GM19468 (cell line): ENCODE results near the gene HEPN1.

Experiments
- ATAC-seq: cut with Tn5 transposase; IDR thresholded peaks from one replicate; pipeline ENCODE4 v1.9.1; 2021; ENCODE audit warnings: mild to moderate bottlenecking, moderate library complexity, moderate number of reproducible peaks; ENCODE audit not compliant: unreplicated experiment; ENCODE audit errors: extremely low read depth

Gene HEPN1

GRCh38 chr11:124918950-124919349 is at the start of gene HEPN1:
Gene HEPN1, plus strand, starts transcription at chr11:124919250.
- no peak for ATAC-seq

DNA sequence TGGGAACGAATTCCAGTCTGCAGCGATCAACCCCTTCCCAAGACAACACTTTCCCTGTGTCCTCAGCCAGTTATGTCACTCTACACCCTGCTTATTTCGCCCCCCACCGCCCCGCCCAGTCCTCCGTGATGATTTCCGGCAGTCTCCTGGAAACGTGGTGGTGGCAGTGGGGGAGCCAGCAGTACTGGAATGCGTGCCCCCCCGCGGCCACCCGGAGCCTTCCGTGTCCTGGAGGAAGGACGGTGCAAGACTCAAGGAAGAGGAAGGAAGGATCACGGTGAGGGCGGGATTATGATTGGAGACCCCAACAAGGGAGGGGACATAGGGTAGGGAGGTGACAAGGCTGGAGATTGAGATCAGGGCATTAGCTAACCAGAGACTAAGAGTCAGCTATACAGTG is 49.7 kb upstream of the HEPN1 start:
- no peak for ATAC-seq

DNA sequence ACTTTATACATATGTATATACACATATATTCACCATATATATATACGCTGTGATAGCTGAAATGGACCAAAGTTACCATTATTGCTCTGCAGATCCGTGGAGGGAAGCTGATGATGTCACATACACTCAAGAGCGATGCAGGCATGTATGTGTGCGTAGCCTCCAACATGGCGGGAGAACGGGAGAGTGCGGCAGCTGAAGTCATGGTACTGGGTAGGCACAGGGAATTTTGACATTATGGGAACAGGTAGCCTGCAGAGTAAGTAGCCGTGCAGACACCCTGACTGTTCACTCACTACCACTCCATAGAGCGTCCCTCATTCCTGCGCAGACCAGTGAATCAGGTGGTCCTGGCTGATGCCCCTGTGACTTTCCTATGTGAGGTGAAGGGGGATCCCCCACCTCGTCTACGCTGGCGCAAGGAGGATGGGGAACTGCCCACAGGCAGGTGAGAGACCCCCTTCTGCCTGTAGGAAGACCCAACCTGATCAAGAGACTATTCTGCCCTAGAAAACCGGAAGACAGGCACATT is 49.1 kb upstream of the HEPN1 start:
- no peak for ATAC-seq

GRCh38 chr11:124870430-124870829 is 48.6 kb upstream of the HEPN1 start:
- ATAC-seq, result no peak

DNA sequence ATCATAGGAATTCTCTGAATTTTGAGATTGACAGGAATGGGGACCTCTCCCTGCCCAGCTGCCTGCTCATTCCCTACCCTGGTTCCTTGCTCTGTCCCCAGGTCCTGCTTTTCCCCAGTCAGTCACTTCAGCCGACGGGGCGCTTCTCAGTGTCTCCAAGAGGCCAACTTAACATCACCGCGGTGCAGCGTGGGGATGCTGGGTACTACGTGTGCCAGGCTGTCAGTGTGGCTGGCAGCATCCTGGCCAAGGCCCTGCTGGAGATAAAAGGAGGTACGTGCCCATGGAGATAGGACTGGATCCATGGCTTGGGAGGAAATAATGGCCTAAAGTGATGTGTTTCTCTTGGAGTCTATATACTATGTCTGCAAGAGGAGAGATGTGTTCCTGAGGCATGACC is 46.8 kb upstream of the HEPN1 start:
- no peak for ATAC-seq

DNA sequence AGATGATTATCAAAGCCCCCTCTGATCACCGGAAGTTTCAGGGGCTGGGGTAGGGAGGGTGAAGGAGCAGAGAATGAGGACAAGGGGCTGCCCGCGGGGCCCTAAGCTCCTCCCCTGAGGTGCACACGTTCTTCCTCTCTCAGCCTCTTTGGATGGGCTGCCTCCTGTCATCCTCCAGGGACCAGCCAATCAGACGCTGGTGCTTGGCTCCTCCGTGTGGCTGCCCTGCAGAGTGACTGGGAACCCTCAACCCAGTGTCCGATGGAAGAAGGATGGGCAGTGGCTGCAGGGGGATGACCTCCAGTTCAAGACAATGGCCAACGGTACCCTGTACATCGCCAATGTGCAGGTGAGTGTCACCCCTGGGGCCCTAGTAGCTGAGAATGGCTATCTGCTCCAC is 46.3 kb upstream of the HEPN1 start:
- no peak for ATAC-seq

GRCh38 chr11:124873951-124874350 is 45.1 kb upstream of the HEPN1 start:
- no peak for ATAC-seq

- ATAC-seq, result no peak
These were observed 44.3 kb upstream of the HEPN1 start for GRCh38 chr11:124874571-124875255.

DNA sequence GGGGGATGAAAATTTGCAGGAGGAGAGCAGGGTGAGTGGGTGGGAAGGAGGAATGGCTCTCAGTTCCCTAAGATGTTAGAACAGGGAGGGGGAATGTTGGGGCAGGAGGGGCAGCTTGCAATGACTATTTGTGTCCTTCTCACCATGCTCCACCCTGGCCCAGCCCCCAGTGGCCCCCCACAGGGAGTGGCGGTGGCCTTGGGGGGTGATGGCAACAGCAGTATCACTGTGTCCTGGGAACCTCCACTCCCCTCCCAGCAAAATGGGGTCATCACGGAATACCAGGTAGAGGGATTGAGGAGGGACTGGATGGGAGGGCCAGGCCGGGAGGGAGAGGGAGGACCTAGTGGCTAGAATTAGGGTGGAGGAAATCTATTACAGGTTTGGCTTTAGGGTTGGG is 43.6 kb upstream of the HEPN1 start:
- ATAC-seq, result no peak

GRCh38 chr11:124875943-124876817 is 42.9 kb upstream of the HEPN1 start:
- peak; percentile 91 for ATAC-seq

DNA sequence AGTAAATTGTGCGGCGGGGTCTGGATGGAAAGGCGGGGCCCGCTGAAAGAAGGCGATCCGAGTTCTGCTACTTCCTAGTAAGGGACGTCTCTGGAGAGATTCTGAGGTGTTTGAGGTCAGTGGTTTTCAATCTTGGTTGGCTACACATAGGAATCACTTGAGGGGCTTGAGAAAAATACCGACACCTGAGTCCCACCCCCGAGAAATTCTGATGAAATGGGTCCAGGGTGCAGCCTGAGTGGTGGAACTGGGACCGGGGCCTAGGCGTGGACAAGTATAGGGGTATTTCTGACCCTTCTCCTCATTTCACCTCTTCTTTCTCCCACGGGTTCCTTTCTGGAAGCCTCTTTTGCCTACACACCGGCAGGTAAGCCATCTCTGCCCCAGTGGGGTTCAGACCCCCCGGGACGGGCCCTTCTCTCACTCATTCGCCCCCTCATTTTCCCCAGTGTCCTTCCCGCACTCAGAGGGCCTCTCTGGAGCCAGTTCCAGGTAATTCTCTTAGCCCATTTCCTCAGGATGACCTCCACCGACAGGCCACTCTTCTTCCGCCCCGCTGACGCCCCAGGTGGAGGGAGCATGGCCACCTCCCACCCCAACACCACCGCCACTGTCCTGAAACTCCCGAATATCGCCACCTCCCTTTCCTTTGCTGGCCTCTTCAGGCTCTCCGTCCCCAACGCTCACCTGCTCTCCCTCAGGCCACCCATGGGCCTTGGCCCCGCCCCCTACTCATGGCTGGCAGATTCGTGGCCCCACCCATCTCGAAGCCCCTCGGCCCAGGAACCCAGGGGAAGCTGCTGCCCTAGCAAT is 42.0 kb upstream of the HEPN1 start:
- no peak for ATAC-seq

DNA sequence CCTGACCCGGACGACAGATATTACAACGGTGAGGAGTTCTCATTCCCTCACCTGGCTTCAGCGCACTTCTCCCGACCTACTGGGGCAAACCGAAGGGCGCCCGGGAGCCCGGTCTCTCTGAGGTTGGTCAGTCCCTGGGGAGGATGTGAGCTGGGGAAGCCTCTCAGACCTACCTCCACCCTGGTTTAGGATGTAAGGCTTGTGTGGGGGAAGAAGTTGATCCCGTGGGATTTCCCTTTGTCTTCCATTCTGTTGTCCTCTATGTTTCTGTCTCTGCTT is 41.5 kb upstream of the HEPN1 start:
- no peak for ATAC-seq

DNA sequence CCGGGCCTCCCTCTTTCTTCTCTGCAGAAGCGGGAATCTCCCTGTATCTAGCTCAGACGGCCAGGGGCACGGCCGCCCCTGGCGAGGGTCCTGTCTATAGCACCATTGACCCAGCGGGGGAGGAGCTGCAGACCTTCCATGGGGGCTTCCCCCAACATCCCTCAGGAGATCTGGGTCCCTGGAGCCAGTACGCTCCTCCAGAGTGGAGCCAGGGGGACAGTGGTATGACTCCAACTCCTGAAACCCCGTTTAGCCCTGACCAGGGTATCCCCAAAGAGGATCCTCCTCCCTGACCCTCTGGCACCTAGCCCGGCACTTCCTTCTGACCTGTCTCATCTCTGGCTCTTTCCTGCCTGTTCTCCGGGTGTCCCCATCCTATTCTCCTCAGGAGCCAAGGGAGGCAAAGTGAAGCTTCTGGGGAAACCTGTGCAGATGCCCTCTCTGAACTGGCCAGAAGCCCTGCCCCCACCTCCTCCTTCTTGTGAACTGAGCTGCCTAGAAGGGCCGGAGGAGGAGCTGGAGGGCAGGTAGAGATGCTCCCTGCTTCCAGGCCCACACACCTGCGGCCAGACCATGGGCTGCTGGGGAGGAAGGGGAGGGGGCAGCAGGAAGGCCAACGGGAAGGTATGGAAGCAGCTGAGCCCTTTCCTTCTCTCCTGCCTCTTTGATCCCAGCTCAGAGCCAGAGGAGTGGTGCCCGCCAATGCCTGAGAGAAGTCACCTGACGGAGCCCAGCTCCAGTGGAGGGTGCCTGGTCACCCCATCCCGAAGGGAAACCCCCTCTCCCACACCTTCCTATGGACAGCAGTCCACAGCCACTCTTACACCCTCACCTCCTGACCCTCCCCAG is 40.9 kb upstream of the HEPN1 start:
- no peak for ATAC-seq

GRCh38 chr11:124878759-124879492 is 40.1 kb upstream of the HEPN1 start:
- no peak for ATAC-seq

GRCh38 chr11:124879493-124880289 is 39.4 kb upstream of the HEPN1 start:
- no peak for ATAC-seq

DNA sequence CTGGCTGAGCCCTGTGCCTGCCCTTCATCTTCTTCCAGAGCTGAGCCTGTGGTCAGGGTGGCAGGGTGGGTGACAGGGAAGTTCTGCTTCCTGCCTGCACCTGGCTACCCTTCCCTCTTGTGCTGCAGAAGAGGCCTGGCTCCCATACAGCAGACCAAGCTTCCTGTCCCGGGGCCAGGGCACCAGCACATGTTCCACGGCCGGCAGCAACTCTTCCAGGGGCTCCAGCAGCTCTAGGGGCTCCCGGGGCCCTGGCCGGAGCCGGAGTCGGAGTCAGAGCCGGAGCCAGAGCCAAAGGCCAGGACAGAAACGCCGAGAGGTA is 38.8 kb upstream of the HEPN1 start:
- no peak for ATAC-seq

- ATAC-seq, result no peak
These were observed 38.1 kb upstream of the HEPN1 start for GRCh38 chr11:124880958-124881357.

GRCh38 chr11:124882339-124883071 is 36.5 kb upstream of the HEPN1 start:
- ATAC-seq, result no peak
